Thymus (tissue), 11 donors: ENCODE results near the gene C12orf57. TPM values are rescaled to one million over a fixed set of nuclear protein-coding genes. Genes with fewer than 3 reads are reported as not detected.

Experiments used
- DNase-seq, 9 donors: peaks; one replicate each; pipeline ENCODE4 v3.0.0-alpha.2; 2013; ENCODE audit warnings: low spot score in 9 of 9, low read depth in 6 of 9, missing footprints in 1 of 9
- H3K27ac ChIP-seq, 2 donors: one replicate each; pipeline ENCODE4 v1.5.1; 2013; ENCODE audit warnings: control low read depth in 1 of 2, low read depth in 1 of 2, low read length in 1 of 2, mild to moderate bottlenecking in 1 of 2, moderate library complexity in 1 of 2
- H3K27me3 ChIP-seq, 2 donors: one replicate each; pipeline ENCODE4 v1.5.1; 2013; ENCODE audit warnings: low read length in 1 of 2; ENCODE audit not compliant: control insufficient read depth in 2 of 2, insufficient read depth in 1 of 2
- H3K36me3 ChIP-seq, 2 donors: one replicate each; pipeline ENCODE4 v1.5.1; 2013; ENCODE audit warnings: low read length in 1 of 2, mild to moderate bottlenecking in 1 of 2, moderate library complexity in 1 of 2; ENCODE audit not compliant: control insufficient read depth in 2 of 2, insufficient read depth in 2 of 2
- H3K4me1 ChIP-seq, 2 donors: one replicate each; pipeline ENCODE4 v1.5.1; 2013; ENCODE audit warnings: low read length in 2 of 2; ENCODE audit not compliant: control insufficient read depth in 2 of 2, insufficient read depth in 2 of 2
- H3K4me3 ChIP-seq, 2 donors: one replicate each; pipeline ENCODE4 v1.5.1; 2013; ENCODE audit warnings: low read length in 2 of 2, control low read depth in 1 of 2, mild to moderate bottlenecking in 1 of 2
- H3K9me3 ChIP-seq, 2 donors: one replicate each; pipeline ENCODE4 v1.5.1; 2013; ENCODE audit warnings: low read length in 1 of 2, mild to moderate bottlenecking in 1 of 2; ENCODE audit not compliant: control insufficient read depth in 2 of 2, insufficient read depth in 1 of 2
- WGBS: extraction: QIAGEN DNeasy Blood & Tissue Kit; methylation state at CpG from one replicate; pipeline ENCODE4 v1.1.7; 2013; 5-methylcytosine and 5-hydroxymethylcytosine counted together
- polyA plus RNA-seq: library from polyadenylated mRNA; stranded (reverse); fragments of 200-250 nt; gene quantifications from one replicate; pipeline ENCODE4 v1.2.3, GENCODE V29; 2013
- total RNA-seq: library from RNA; stranded (reverse); fragments of 120-200 nt; gene quantifications from one replicate; pipeline ENCODE4 v1.2.4, GENCODE V29; 2013
- donor health status: healthy.

Gene C12orf57
- total and polyA plus RNA-seq, 2 donors: 421 to 446 TPM

GRCh38 chr12:6950401-6950801 is 6.6 kb downstream of the C12orf57 start:
- peak overlapping the region; percentile 82 to 85 for H3K27ac ChIP-seq
- H3K4me1 ChIP-seq: peaks cover 41 to 73% of the 10 kb centered on the region in 2 donors
- whole genome bisulfite sequencing: 53% methylated on average over 1 of the region's 1 CpG
- H3K27me3 ChIP-seq: no peaks in the 10 kb centered on the region
- H3K4me3 ChIP-seq: peak overlapping the region in 1 of 2 donors; percentile 74
- DNase-seq: peak in 1 of 9 donors; percentile 59
- peaks cover 13 to 28% of the 10 kb centered on the region in 2 donors for H3K36me3 ChIP-seq
- H3K9me3 ChIP-seq: no peaks in the 10 kb centered on the region

- WGBS: 16% methylated on average over 25 of the region's 25 CpGs
- peak within 1 kb of the TSS; percentile 82 to 85 for H3K27ac ChIP-seq
- no peaks in the 10 kb centered on the region for H3K9me3 ChIP-seq
- H3K4me1 ChIP-seq: peaks cover 37 to 73% of the 10 kb centered on the region in 2 donors
- peak within 1 kb of the TSS; percentile 74 to 91 for H3K4me3 ChIP-seq
- peaks cover 15 to 29% of the 10 kb centered on the region in 2 donors for H3K36me3 ChIP-seq
- DNase-seq: peak in 3 of 9 donors; percentile 55 to 85 (median 69)
- H3K27me3 ChIP-seq: no peaks in the 10 kb centered on the region
Observed at GRCh38 chr12:6950811-6951540, 7.2 kb downstream of the C12orf57 start, which contains the start of gene PTPN6. PTPN6 (plus strand) TSS chr12:6951356; CDS start chr12:6951513, 157 bp downstream.

GRCh38 chr12:6951551-6952120 is 7.8 kb downstream of the C12orf57 start:
- peak overlapping the region; percentile 82 to 85 for H3K27ac ChIP-seq
- 11% methylated on average over 20 of the region's 20 CpGs for WGBS
- peak overlapping the region; percentile 74 to 91 for H3K4me3 ChIP-seq
- peaks cover 22 to 36% of the 10 kb centered on the region in 2 donors for H3K36me3 ChIP-seq
- no peaks in the 10 kb centered on the region for H3K27me3 ChIP-seq
- peak in 1 of 9 donors; percentile 44 for DNase-seq
- no peaks in the 10 kb centered on the region for H3K9me3 ChIP-seq
- peaks cover 35 to 73% of the 10 kb centered on the region in 2 donors for H3K4me1 ChIP-seq

- Histone ChIP-seq H3K9me3 (no peaks in the 10 kb centered on the region), H3K27ac (peak overlapping the region; percentile 82 to 85), H3K4me1 (peaks cover 37 to 75% of the 10 kb centered on the region in 2 donors), H3K27me3 (no peaks in the 10 kb centered on the region), H3K36me3 (peaks cover 28 to 42% of the 10 kb centered on the region in 2 donors), H3K4me3 (peak overlapping the region; percentile 74 to 91)
- DNase-seq: peak in 1 of 9 donors; percentile 35
- WGBS: 15% methylated on average over 22 of the region's 22 CpGs
Observed at GRCh38 chr12:6952121-6952862, 8.5 kb downstream of the C12orf57 start.

- Histone ChIP-seq H3K36me3 (peaks cover 35 to 49% of the 10 kb centered on the region in 2 donors), H3K27me3 (no peaks in the 10 kb centered on the region), H3K9me3 (no peaks in the 10 kb centered on the region), H3K27ac (peak overlapping the region; percentile 82 to 85), H3K4me3 (peak overlapping the region; percentile 74 to 91), H3K4me1 (peaks cover 43 to 81% of the 10 kb centered on the region in 2 donors)
- WGBS: 34% methylated on average over 15 of the region's 15 CpGs
- DNase-seq: peak in 1 of 9 donors; percentile 50
Observed at GRCh38 chr12:6952863-6953441, 9.1 kb downstream of the C12orf57 start.

GRCh38 chr12:6953442-6954315 is 9.9 kb downstream of the C12orf57 start:
- peak in 4 of 9 donors; percentile 73 to 92 (median 78) for DNase-seq
- H3K27me3 ChIP-seq: no peaks in the 10 kb centered on the region
- peaks cover 50 to 88% of the 10 kb centered on the region in 2 donors for H3K4me1 ChIP-seq
- no peaks in the 10 kb centered on the region for H3K9me3 ChIP-seq
- H3K4me3 ChIP-seq: peak overlapping the region; percentile 74 to 91
- WGBS: 11% methylated on average over 24 of the region's 24 CpGs
- H3K27ac ChIP-seq: peak overlapping the region; percentile 82 to 85
- H3K36me3 ChIP-seq: peaks cover 42 to 56% of the 10 kb centered on the region in 2 donors

GRCh38 chr12:6954316-6955107 is 10.7 kb downstream of the C12orf57 start:
- H3K4me1 ChIP-seq: peaks cover 58 to 96% of the 10 kb centered on the region in 2 donors
- H3K27ac ChIP-seq: peak overlapping the region; percentile 79 to 82
- 87% methylated on average over 21 of the region's 21 CpGs for WGBS
- H3K36me3 ChIP-seq: peaks cover 49 to 63% of the 10 kb centered on the region in 2 donors
- H3K9me3 ChIP-seq: no peaks in the 10 kb centered on the region
- DNase-seq: no peak
- no peaks in the 10 kb centered on the region for H3K27me3 ChIP-seq
- peak overlapping the region; percentile 74 to 91 for H3K4me3 ChIP-seq
